Stimulated activated CD8-positive, alpha-beta memory T cell treated with anti-CD3 and anti-CD28 coated beads, Interleukin-2, amount 100 ng/mL, for 1 hour (primary cell): ENCODE measurements around the gene TBL1Y.
"Not testable (repeated sequence)": the region's sequence is repeated elsewhere in the genome, so short reads cannot be mapped to it uniquely, and the experiment has no call there.

Source experiments
- DNase-seq, 2 donors: peaks; one replicate each; pipeline ENCODE4 v3.0.0-alpha.2; 2020; ENCODE audit warnings: low read depth in 2 of 2

TBL1Y gene

DNA sequence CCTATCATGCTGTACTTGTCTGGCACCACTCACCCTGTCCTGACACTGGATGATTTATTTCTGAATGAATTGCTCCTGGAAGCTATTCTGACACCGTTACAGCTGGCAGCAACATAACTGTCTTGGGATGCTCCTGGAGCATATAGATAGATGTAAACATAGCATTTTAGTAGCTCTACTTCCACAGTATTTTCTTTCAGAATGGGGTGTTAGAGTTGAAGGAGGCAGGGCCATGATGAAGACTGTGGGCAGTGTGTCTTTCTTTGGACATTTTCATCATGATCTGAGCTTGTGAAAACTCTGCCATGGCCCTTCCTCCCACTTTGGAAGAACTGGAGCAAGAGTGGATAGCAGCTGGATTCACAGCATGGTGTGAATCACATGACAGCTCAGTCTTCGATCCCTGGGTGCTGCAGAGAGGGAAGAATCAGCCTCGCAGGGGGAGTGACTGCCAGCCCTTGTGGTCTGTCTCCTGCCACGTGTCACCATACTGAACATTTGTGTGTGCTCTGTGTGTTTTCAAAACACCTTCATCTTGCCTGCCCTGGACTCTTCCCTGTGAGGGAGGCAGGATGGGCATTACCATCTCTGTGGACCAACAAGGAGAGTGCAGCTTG is 61.9 kb downstream of the TBL1Y start:
- DNase-seq, result no peak

GRCh38 chrY:6974971-6975370 is 64.5 kb downstream of the TBL1Y start:
- DNase-seq, result no peak

DNA sequence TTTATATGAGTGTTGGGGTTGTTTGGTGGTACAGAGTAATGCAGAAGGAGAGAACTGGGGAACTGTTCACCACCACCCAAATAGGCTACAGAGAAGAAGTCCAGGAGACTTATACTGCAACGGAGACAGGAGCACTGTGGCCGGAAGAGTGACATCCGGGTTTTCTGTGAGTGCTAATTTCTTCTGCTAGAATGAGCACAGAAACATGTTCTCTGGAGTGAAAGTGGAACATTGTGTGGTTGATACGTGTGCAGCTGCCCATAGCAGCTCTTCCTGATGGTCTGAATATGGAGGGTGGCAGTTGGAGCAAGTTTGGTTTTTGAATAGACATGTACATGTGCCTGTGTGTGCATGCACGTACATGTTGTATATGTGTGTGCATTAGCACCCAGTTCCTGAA is 67.3 kb downstream of the TBL1Y start:
- DNase-seq, result no peak

DNA sequence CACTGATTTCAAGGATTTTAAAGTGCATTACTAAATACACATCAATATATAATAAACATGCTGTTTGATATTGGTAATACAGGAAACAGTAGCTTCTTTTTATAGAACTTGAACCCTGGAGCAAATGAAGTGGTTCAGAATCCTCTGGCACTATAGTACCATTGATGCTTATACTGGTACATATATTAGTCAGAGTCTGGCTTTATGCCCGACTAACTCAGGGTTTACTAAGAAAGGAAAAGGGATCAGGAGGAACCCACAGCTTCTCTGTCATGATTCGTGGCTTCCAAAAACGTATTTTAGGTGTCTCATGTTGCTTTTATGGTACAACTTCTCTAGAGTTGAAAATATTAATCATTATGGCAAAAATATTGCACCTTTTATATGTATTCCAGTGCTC is 72.7 kb downstream of the TBL1Y start:
- no peak for DNase-seq

DNA sequence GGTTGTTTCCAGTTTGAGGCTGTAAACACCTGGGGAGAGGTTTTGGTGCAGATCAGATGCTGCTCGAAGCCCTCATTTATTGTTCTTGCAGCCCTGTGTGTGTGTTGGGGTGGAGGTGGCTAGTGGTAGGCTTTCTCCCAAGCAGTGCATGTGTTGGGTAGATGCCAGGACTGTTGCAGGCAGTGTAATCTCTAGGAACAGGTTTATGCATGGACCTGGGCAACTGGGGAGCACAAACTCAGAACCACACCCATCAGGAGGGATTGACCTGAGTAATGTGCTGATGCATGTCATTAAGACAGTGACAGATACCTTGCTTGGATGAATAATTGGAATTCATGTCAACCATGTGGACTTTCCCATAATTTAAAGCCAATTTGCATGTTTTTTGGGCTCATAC is 77.3 kb downstream of the TBL1Y start:
- DNase-seq, result no peak

DNA sequence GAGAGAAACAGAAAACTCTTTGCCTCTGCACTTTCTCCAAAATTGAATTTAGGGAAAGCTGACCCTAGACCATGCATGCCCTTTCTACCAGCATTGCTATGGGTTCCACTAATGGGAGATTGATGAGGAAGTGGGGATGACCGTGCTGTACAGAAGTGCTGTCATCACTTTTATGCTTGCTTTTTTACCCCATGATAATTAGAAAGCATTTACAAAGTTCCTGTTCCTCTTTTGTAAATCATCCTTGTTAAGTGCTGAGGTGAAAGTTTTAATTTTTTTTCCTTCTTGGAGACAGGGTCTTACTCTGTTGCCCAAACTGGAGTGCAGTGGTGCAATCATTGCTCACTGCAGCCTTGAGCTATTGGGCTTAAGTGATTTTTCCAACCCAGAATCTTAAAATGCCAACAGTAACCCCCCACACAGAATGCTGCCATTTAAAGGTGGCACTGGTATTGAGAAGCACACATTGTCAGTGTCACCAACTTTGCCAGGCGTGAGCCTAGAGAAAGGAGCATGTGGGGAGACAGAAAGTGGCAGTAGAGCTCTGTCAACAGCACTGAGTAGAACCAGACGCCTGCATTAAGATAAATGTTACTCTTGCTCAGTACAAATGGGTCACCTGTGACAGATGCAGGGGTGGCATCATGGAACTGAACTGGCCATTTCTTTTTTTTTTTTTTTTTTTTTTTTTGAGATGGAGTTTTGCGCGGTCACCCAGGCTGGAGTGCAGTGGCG is 79.6 kb downstream of the TBL1Y start:
- DNase-seq, result no peak

DNA sequence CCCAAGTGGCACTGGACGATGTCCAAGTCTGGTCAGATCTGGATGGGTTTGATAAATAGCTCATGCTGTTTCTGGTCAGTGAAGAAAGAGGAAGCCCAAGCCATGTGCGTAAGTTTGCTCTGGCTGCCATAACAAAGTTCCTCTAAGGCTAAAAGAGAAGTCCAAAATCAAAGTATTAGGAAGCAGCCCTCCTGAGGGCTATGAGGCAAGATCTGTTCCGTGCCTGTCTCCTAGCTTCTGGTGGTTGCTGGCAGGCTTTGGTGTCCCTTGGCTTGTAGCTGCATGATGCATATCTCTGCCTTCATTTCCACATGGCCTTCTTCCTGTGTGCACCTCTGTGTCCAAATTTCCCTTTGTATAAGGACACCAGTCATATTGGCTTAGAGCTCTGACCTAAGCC is 81.5 kb downstream of the TBL1Y start:
- no peak for DNase-seq

DNA sequence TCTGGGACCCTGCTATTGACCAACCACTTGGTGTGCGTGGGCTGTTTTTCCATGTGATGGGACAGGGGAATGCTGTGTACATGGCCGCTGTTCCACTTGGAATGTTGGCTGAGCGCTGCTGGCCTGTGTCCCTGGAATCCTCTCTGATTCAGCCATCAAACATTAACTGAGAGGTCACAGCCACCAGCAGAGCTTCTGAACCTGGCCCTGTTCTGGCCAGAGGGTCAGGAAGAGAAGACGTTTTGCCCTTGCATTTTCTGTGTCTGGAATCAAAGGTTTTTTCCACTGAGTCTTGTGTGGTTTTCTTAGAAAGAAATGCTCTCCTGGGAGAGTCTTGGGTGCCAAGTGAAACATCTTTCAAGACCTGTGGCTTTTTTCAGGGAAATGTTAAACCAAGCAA is 85.5 kb downstream of the TBL1Y start:
- no peak for DNase-seq

DNA sequence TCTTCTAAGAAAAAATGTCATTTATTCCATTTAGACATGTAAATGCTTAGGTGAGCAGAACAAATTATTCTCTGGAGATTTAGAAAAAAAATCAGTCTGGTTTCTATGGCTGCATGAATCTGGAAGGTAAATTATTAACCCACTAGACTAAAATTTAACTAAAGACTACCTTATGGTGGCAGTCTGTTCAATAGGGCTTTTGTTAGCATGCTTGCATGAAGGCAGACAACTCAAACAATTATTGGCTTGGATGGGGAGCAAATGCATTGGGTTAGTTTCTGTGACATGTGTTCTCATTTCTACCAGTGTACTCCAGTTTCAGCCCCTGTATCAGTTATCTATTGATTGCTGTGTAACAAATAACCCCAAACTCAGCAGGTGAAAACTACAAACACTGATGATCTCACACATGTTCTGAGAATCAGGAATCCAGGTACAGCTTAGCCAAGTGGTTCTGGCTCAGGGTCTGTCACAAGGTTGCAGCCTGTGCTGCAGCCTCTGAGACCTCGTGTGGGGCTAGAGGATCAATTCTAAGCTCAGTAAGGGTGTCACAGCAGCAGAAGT is 87.1 kb downstream of the TBL1Y start:
- DNase-seq, result no peak

DNA sequence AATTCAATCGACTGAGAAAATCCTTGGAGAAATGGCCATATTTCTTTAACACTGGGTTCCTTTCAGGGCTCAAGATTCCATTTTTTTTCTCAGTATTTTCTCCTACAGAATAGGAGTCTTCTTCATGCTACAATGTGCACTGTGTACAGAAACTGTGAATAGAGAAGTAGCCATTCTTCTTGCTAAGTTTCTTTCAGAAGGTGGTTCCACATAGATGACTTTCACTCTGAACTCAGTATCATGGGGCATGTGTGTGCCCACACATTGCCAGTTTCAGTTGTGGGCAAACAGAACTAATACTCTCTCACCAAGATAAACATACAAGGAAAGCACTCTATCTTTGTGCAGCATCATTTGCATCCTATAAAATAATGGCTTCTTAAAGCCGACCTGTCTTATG is 89.4 kb downstream of the TBL1Y start:
- no peak for DNase-seq

DNA sequence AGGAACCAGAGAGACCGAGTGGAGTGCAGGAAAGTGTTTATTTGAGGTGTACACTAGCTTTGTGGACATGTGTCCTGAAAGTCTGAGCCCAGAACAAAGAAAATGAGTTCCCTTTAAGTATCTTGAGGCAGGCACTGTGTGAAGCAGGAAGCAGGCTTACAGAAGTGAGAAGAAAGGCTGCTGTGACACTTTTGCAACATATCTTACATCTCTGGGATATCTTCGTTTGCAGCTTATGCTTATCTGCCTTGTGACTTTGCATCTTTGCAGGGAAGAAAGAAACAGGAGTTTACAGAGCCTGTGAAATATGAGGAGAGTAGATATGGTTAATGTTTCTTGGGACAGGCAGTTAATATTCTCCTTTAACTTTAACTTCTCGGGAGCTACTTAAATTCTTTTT is 92.1 kb downstream of the TBL1Y start:
- no peak for DNase-seq

DNA sequence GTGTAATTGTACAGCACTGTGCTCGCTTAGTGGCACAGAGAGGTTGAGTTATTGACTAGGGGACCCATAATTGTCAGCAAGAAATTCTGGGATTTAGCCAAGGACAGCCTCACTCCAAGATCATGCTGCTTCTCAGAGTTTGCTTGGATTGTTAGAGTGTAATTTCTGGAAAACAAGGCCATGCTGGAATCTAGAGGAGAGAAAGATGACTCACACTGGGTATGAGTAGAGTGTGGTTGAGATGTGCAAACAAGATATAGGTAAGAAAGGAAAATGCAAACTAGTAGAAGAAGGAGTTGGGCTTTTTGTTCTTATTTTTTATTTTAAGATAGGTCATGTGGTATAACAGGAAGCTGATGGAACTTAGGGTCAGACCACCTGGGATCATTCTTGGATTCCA is 97.4 kb downstream of the TBL1Y start:
- DNase-seq, result no peak

DNA sequence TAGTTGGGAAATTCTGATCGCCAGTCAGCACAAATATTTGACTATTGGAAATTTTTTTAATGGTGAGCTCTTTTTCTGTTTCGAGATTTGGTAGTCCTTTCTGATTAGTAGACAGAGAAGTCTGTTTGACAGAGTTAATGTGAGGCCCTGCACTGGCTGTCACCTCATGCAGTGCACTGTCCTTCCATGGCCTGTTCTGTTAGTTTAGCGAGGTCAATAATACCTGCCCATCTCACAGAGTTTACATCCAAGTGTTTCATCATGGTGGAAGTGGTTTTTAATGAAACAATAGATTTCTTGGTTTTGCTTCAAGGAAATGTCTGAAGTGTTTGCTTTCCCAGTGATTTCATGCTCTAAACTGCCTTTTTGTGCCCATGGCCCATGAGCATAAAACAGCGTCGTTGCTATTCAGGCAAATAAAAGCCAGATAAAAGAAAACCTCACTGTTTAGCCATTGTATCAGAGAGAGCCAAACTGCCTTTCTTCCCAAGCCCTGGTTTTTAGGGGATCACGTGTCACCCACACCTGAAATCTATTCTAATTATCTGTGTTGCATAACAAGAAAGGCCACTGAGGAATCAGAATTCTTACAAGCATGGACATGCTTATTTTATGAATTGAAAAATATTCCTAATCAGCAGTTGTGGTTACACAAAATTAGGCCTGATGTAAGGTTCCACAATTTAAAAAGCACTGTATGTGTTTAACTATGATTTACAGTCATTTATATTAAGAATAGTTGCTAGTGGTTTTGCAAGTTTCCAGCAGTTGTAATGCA is 98.3 kb downstream of the TBL1Y start:
- DNase-seq, result no peak

DNA sequence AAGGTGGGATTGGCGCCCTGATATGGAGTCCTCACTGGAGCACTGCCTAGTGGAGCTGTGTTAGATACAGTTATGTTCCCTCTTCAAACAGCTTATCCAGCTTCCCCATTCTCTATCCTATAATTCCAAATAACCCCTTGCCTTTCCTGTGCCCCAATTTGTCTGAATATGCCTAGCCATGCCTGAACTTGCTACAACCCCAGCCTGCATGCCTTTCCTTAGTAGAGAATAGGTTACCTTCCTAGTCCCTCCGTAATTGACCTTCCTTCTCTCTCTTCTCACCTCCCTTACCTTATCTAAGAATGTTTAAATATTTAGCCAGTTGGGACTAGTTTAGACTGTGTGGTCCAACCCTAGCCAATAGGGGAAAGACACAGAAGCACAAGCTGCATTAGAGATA is 102.6 kb downstream of the TBL1Y start:
- DNase-seq, result no peak

DNA sequence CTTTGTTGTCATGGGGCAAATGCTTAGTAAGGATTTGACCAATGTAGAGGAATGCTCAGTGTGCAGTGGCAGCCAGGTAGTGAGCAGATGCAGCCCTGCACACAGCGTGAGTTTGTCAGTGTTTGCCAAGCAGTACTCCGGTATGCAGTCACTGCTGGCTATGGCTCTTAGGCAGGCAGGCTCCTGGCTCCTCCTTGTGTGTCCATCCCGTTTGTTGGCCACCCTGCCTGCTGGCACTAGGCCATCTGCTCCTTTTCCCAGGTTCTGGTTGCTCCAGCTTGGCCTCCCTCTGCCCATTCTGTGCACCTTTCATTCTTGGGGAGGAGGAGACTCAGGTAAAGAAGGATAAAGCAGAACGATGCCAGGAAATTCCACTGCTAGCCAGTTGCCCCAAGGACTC is 106.0 kb downstream of the TBL1Y start:
- no peak for DNase-seq

- DNase-seq, result no peak
These were observed 107.0 kb downstream of the TBL1Y start for GRCh38 chrY:7017244-7018080.

DNA sequence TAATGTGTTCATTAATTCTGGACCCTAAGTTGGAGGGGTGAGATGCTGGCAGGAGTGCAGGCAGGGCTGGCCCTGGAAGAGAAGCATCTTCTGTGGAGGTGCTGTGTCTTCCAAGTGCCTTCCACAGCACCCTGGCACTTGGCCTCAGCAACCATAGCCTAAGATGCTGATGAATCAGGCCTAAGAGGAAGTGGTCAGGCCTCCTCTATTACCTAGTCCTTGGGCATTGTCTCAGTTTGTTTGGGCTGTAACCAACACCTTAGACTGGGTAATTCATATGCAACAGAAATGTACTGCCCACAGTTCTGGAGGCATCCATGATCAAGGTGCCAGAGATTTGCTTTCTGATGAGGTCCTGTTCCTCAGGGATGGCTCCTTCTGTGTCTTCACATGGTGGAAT is 128.5 kb downstream of the TBL1Y start:
- no peak for DNase-seq

- no peak for DNase-seq
These were observed 130.2 kb downstream of the TBL1Y start for GRCh38 chrY:7040662-7041061.

DNA sequence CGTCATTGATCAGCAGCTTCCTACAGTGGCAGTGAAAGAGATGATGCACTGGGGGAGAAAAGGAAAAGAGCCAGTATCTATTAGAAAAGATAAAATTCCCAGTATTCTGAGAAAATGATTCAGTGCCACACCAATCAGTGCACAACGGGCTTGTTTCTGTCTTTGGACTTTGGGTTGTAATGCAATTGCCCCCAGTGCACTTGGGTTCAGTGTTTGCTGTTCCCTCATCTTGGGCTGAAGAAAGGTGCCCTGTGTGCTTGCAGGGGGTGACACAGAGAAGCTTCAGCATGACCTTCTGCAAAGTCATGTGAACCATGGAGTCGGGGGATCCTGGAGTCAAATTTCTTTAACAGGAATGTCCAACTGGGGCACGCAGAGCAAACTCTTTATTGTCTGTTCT is 131.5 kb downstream of the TBL1Y start:
- DNase-seq, result no peak

DNA sequence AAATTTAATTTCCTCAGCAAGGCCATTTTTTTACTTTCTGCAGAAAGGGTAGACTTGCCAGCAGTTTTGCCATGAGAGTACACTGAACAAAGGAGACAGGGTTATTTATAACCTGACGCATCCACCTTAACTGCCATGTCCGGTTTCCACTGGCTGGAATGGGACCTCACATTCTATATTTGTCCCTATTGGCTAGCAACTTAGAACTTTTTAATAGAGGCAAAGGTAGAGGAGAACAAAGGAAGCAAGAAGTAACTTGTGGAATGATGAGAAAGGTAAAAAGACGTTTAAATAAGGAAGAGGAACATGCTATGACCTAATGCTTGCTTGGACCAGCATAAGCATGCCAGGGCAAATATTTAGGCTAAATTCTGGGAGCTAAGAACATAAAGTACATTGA is 142.0 kb downstream of the TBL1Y start:
- not testable (repeated sequence) for DNase-seq

DNA sequence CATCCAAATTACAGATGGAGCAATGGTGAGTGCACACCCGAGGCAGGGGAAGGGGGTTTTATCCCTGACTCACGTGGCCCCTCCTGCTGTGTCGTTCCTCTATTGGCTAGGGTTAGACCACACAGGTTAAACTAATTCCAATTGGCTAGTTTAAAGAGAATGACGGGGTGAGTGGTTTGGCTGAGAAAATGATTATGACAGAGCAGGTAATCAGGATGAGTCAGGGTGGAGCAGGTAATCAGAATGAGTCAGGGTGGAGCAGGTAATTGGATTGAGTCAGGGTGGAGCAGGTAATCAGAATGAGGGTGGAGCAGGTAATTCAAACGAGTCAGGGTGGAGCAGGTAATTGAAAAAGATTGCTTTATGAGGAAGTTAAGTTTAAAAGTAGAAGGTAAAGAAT is 146.4 kb downstream of the TBL1Y start:
- no peak for DNase-seq

GRCh38 chrY:7078725-7079124 is 168.2 kb downstream of the TBL1Y start:
- DNase-seq, result no peak
